Uterus (tissue), 4 donors: ENCODE measurements around the gene PRCP. TPM values are rescaled to one million over a fixed set of nuclear protein-coding genes. Genes with fewer than 3 reads are reported as not detected.

Source experiments
- DNase-seq, 2 donors: peaks; one replicate each; pipeline ENCODE4 v3.0.0-alpha.2; 2019 to 2020
- H3K27ac ChIP-seq, 2 donors: fragments of 200-600 bp; sonication (generic); 1 replicate in 1 of 2; 2 replicates in 1 of 2; pipeline ENCODE4 v1.5.1; 2016 to 2018
- H3K27me3 ChIP-seq, 2 donors: fragments of 200-600 bp; sonication (generic); one replicate each; pipeline ENCODE4 v1.5.1; 2018 to 2019; ENCODE audit warnings: control low read depth in 1 of 2
- H3K36me3 ChIP-seq, 2 donors: fragments of 200-600 bp; sonication (generic); one replicate each; pipeline ENCODE4 v1.5.1; 2019; ENCODE audit warnings: control low read depth in 1 of 2
- H3K4me1 ChIP-seq, 2 donors: fragments of 200-600 bp; sonication (generic); one replicate each; pipeline ENCODE4 v1.5.1; 2018 to 2019; ENCODE audit warnings: control low read depth in 1 of 2
- H3K4me3 ChIP-seq, 2 donors: fragments of 200-600 bp; sonication (generic); 1 replicate in 1 of 2; 2 replicates in 1 of 2; pipeline ENCODE4 v1.5.1; 2018 to 2019; ENCODE audit warnings: mild to moderate bottlenecking in 1 of 2
- H3K9me3 ChIP-seq, 2 donors: fragments of 200-600 bp; sonication (generic); one replicate each; pipeline ENCODE4 v1.5.1; 2019; ENCODE audit warnings: control low read depth in 1 of 2
- CTCF ChIP-seq, 4 experiments: fragments of 200-600 bp in 2 of 4; fragments of 450-650 bp in 2 of 4; sonication (generic) in 2 of 4; IDR thresholded peaks; one replicate each; pipeline ENCODE4 v1.5.1; 2016 to 2019; ENCODE audit warnings: antibody characterized with exemption in 4 of 4, mild to moderate bottlenecking in 2 of 4, moderate library complexity in 1 of 4
- POLR2A ChIP-seq, 2 donors: fragments of 450-650 bp; IDR thresholded peaks; one replicate each; pipeline ENCODE4 v1.6.1; 2016; ENCODE audit warnings: antibody characterized with exemption in 2 of 2, mild to moderate bottlenecking in 1 of 2, moderate library complexity in 1 of 2
- intact Hi-C: fragments of 100-400 bp; cut with DNase I; formaldehyde crosslinking; loops from one replicate; pipeline ENCODE4 v1.15.1; 2023; ENCODE audit warnings: low total_unique reads
- total RNA-seq, 4 donors: library from RNA; depleted of rRNA in 3 of 4; stranded (reverse); fragments of >200 nt in 3 of 4; gene quantifications; one replicate each; pipeline versions ENCODE4 v1.1.0 to v1.2.4, GENCODE V29; 2014 to 2023
- donor health status: DM: yes; HTN: yes; CAD: no.

PRCP gene
- total RNA-seq, 4 donors from 2014 or later, result 59.9 to 206 (median 92.3) TPM

- TF ChIP-seq POLR2A (IDR thresholded peaks at IDR 0.05) (no peak), CTCF (IDR thresholded peaks at IDR 0.05) (no peak)
- H3K36me3 ChIP-seq, result no peaks in the 10 kb centered on the region
- intact Hi-C loops, result no loop called here
These were observed 42.1 kb upstream of the PRCP start for GRCh38 chr11:82942376-82942775.

GRCh38 chr11:82939456-82939855 lies 39.2 kb upstream of the PRCP start:
- DNase-seq, result no peak
- H3K36me3 ChIP-seq, result no peaks in the 10 kb centered on the region
- TF ChIP-seq POLR2A (IDR thresholded peaks at IDR 0.05) (no peak), CTCF (IDR thresholded peaks at IDR 0.05) (no peak)
- no peaks in the 10 kb centered on the region for H3K4me1 ChIP-seq
- H3K4me3 ChIP-seq, result no peak overlapping the region
- intact Hi-C loops, result no loop called here
- no peaks in the 10 kb centered on the region for H3K9me3 ChIP-seq
- no peak overlapping the region for H3K27ac ChIP-seq
- no peaks in the 10 kb centered on the region for H3K27me3 ChIP-seq

More at GRCh38 chr11:82942376-82942775, 42.1 kb upstream of the PRCP start:
- DNase-seq, result no peak
- Histone ChIP-seq H3K27ac (no peak overlapping the region), H3K27me3 (no peaks in the 10 kb centered on the region), H3K9me3 (no peaks in the 10 kb centered on the region), H3K4me3 (no peak overlapping the region), H3K4me1 (no peaks in the 10 kb centered on the region)

GRCh38 chr11:82937554-82937953 lies 37.3 kb upstream of the PRCP start:
- Histone ChIP-seq H3K4me3 (no peak overlapping the region), H3K27me3 (no peaks in the 10 kb centered on the region), H3K36me3 (no peaks in the 10 kb centered on the region), H3K9me3 (no peaks in the 10 kb centered on the region), H3K27ac (no peak overlapping the region), H3K4me1 (no peaks in the 10 kb centered on the region)
- DNase-seq, result no peak
- intact Hi-C loops, result no loop called here
- TF ChIP-seq POLR2A (IDR thresholded peaks at IDR 0.05) (no peak), CTCF (IDR thresholded peaks at IDR 0.05) (no peak)

GRCh38 chr11:82936261-82936660 lies 36.0 kb upstream of the PRCP start:
- no peaks in the 10 kb centered on the region for H3K27me3 ChIP-seq
- no peak overlapping the region for H3K27ac ChIP-seq
- no peaks in the 10 kb centered on the region for H3K4me1 ChIP-seq
- DNase-seq, result no peak
- intact Hi-C loops, result no loop called here
- H3K4me3 ChIP-seq, result no peak overlapping the region
- TF ChIP-seq CTCF (IDR thresholded peaks at IDR 0.05) (no peak), POLR2A (IDR thresholded peaks at IDR 0.05) (no peak)
- H3K36me3 ChIP-seq, result no peaks in the 10 kb centered on the region
- H3K9me3 ChIP-seq, result no peaks in the 10 kb centered on the region

- H3K4me1 ChIP-seq, result no peaks in the 10 kb centered on the region
These were observed 32.3 kb upstream of the PRCP start for GRCh38 chr11:82932564-82932963.

More at GRCh38 chr11:82932564-82932963, 32.3 kb upstream of the PRCP start:
- no peak for TF ChIP-seq CTCF (IDR thresholded peaks at IDR 0.05)
- TF ChIP-seq POLR2A (IDR thresholded peaks at IDR 0.05), result no peak
- no peaks in the 10 kb centered on the region for H3K9me3 ChIP-seq
- H3K36me3 ChIP-seq, result no peaks in the 10 kb centered on the region
- no peak overlapping the region for H3K4me3 ChIP-seq
- H3K27ac ChIP-seq, result no peak overlapping the region
- no peaks in the 10 kb centered on the region for H3K27me3 ChIP-seq
- intact Hi-C loops, result no loop called here
- no peak for DNase-seq
